MV-4-11 (cell line): ENCODE data around the gene C10orf62.
"Not testable (repeated sequence)": the region's sequence is repeated elsewhere in the genome, so short reads cannot be mapped to it uniquely, and the experiment has no call there.

Experiments used
- DNase-seq: peaks from one replicate; lab custom pipeline; 2025; lab: John Stamatoyannopoulos, UW

The C10orf62 gene

GRCh38 chr10:97589479-97589878 lies at the start of gene C10orf62:
Gene C10orf62, plus strand, starts transcription at chr10:97589721. Its CDS starts 177 bp downstream, at chr10:97589898.
- DNase-seq, result no peak

GRCh38 chr10:97540669-97541500 lies 48.6 kb upstream of the C10orf62 start:
- no peak for DNase-seq

- peak; percentile 46 for DNase-seq
These were observed 47.1 kb upstream of the C10orf62 start for GRCh38 chr10:97542169-97543024.

GRCh38 chr10:97543025-97543546 lies 46.4 kb upstream of the C10orf62 start:
- peak; percentile 88 for DNase-seq

- DNase-seq, result no peak
These were observed 42.9 kb upstream of the C10orf62 start for GRCh38 chr10:97546456-97547270.

GRCh38 chr10:97547271-97547600 lies 42.3 kb upstream of the C10orf62 start:
- no peak for DNase-seq

- no peak for DNase-seq
These were observed 41.6 kb upstream of the C10orf62 start for GRCh38 chr10:97547962-97548361.

GRCh38 chr10:97548828-97549455 lies 40.6 kb upstream of the C10orf62 start:
- DNase-seq, result no peak

GRCh38 chr10:97549587-97550322 lies 39.8 kb upstream of the C10orf62 start:
- DNase-seq, result no peak

- no peak for DNase-seq
These were observed 39.0 kb upstream of the C10orf62 start for GRCh38 chr10:97550336-97551149.

GRCh38 chr10:97551271-97551670 lies 38.2 kb upstream of the C10orf62 start:
- DNase-seq, result no peak

GRCh38 chr10:97553575-97554031 lies 35.9 kb upstream of the C10orf62 start:
- peak; percentile 16 for DNase-seq

- not testable (repeated sequence) for DNase-seq
These were observed 35.2 kb upstream of the C10orf62 start for GRCh38 chr10:97554336-97554735.

GRCh38 chr10:97555541-97555940 lies 34.0 kb upstream of the C10orf62 start:
- not testable (repeated sequence) for DNase-seq

- not testable (repeated sequence) for DNase-seq
These were observed 28.7 kb upstream of the C10orf62 start for GRCh38 chr10:97560731-97561381.

GRCh38 chr10:97561386-97562077 lies 28.0 kb upstream of the C10orf62 start:
- not testable (repeated sequence) for DNase-seq

- not testable (repeated sequence) for DNase-seq
These were observed 27.2 kb upstream of the C10orf62 start for GRCh38 chr10:97562329-97562728.

- DNase-seq, result no peak
These were observed 26.2 kb upstream of the C10orf62 start for GRCh38 chr10:97563337-97563736.

GRCh38 chr10:97564776-97565175 lies 24.7 kb upstream of the C10orf62 start:
- no peak for DNase-seq
